ENCODE measurements around the gene FLT3LG. TPM values are rescaled to one million over a fixed set of nuclear protein-coding genes. Genes with fewer than 3 reads are reported as not detected.

The FLT3LG gene
- total and polyA plus RNA-seq, 9 of the 15 experiments (the other 6 are each of a cell fraction or from before 2014, with no cell fraction given) = 0.31 to 6.4 (median 1.1) TPM

DNA sequence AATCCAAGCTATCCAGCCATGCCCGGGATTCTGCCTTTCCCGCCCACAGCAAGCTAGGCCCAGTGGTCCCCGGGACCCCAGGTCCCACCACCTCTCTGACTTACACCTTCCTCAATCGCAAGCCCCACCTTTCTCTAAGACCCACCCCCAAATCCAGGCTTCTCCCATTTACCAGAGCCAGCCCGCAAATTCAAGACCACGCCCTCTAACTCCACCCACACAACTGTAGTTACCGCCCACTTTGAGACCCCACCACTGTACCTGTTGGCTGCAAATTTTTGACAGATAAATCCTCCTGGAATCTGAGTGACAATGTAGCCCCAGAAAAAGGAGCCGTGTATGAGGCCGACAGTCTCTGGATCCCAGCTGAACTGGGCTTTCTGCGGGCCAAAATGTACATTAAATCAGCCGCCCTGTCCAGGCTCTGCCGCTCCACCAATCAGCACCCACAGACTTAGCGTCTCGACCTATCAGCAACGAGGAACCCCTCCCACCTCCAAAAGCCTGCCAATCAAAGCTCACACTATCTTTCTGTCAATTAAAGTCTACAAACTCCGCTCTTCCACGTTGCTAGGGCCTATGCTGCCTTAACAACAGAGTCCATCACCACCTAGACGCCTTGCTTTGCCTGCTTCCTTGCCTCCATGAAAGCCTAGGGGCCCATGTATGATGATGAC is 39.0 kb upstream of the FLT3LG start:
- no peak overlapping the region for H3K4me2 ChIP-seq (ENCODE audit: insufficient read depth, low read length)
- CTCF ChIA-PET (ENCODE audit: low intra/inter-chr PET ratio) = no interaction called here
- no peak overlapping the region for H3K4me3 ChIP-seq
- peak; percentile 55 to 80 (median 66) for DNase-seq (ENCODE audit: extremely low read depth in 1 of 4, low spot score in 3 of 4)
- peak; percentile 52 for ATAC-seq
- in situ Hi-C loops (cut with MboI) (loop anchor here (5.0 kb wide), 1 partner anchor 43 kb away; no protein-coding TSS in a partner anchor), intact Hi-C loops (cut with micrococcal nuclease) (no loop called here)
- no peaks in the 10 kb centered on the region; the same call in 2 of the 3 replicates for H3K36me3 ChIP-seq (ENCODE audit: control insufficient read depth, insufficient read depth, low read length)
- H3K9ac ChIP-seq (ENCODE audit: insufficient read depth in 1 of 2, low read depth in 2 of 2, low read length in 2 of 2) = no peak overlapping the region
- no peaks in the 10 kb centered on the region for H3K9me3 ChIP-seq (replicated peaks; ENCODE audit: control insufficient read depth, insufficient read depth, low read depth, low read length)
- H3K9me1 ChIP-seq (ENCODE audit: control insufficient read depth, insufficient read depth, low read length) = no peaks in the 10 kb centered on the region
- H4K20me1 ChIP-seq (replicated peaks; ENCODE audit: control insufficient read depth, insufficient read depth, low read length) = no peaks in the 10 kb centered on the region
- 67% methylated on average over 18 of the region's 18 CpGs for WGBS (ENCODE audit: insufficient coverage, low coverage, missing lambda C conversion rate)
- H3K4me1 ChIP-seq (replicated peaks in 1 of 2; ENCODE audit: control insufficient read depth in 2 of 2, insufficient read depth in 2 of 2, low read length in 2 of 2) = peaks cover 28 to 60% of the 10 kb centered on the region in 2 experiments
- POLR2A ChIA-PET = interaction anchor here (0.7 to 1.6 kb wide), 4 partner anchors 8 to 97 kb away, joined by 3 to 6 read pairs (median 3); no protein-coding TSS in a partner anchor
- peak overlapping the region; percentile 93 for H2AFZ ChIP-seq (ENCODE audit: low read depth, low read length)
- H3K27me3 ChIP-seq (ENCODE audit: control insufficient read depth in 2 of 2, insufficient read depth in 2 of 2, low read length in 2 of 2) = peaks cover 0 to 8% of the 10 kb centered on the region in 2 experiments; a peak in 3 of 5 replicates
- H3K27ac ChIP-seq (ENCODE audit: extremely low read depth, low read depth, low read length) = no peak overlapping the region
- peak; percentile 84 for FAIRE-seq
- H3K79me2 ChIP-seq (ENCODE audit: control insufficient read depth, insufficient read depth, low read length) = peaks cover 9% of the 10 kb centered on the region
- no TSS peak for BruUV-seq (replicated peaks)
- TF ChIP-seq TAF7 (tag; IDR thresholded peaks at IDR 0.05) = no peak
- TF ChIP-seq, protein P1, sequence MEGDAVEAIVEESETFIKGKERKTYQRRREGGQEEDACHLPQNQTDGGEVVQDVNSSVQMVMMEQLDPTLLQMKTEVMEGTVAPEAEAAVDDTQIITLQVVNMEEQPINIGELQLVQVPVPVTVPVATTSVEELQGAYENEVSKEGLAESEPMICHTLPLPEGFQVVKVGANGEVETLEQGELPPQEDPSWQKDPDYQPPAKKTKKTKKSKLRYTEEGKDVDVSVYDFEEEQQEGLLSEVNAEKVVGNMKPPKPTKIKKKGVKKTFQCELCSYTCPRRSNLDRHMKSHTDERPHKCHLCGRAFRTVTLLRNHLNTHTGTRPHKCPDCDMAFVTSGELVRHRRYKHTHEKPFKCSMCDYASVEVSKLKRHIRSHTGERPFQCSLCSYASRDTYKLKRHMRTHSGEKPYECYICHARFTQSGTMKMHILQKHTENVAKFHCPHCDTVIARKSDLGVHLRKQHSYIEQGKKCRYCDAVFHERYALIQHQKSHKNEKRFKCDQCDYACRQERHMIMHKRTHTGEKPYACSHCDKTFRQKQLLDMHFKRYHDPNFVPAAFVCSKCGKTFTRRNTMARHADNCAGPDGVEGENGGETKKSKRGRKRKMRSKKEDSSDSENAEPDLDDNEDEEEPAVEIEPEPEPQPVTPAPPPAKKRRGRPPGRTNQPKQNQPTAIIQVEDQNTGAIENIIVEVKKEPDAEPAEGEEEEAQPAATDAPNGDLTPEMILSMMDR (IDR thresholded peaks at IDR 0.05 in 2 of 3, conservative IDR thresholded peaks at IDR 0.05 in 1 of 3; ENCODE audit: insufficient read depth in 2 of 3, low read depth in 1 of 3, low read length in 3 of 3) = no peak
- TF ChIP-seq ZBTB12 (CRISPR knock-in tag; IDR thresholded peaks at IDR 0.05) = no peak
- TF ChIP-seq, protein P2, sequence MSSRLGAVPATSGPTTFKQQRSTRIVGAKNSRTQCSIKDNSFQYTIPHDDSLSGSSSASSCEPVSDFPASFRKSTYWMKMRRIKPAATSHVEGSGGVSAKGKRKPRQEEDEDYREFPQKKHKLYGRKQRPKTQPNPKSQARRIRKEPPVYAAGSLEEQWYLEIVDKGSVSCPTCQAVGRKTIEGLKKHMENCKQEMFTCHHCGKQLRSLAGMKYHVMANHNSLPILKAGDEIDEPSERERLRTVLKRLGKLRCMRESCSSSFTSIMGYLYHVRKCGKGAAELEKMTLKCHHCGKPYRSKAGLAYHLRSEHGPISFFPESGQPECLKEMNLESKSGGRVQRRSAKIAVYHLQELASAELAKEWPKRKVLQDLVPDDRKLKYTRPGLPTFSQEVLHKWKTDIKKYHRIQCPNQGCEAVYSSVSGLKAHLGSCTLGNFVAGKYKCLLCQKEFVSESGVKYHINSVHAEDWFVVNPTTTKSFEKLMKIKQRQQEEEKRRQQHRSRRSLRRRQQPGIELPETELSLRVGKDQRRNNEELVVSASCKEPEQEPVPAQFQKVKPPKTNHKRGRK (tag; IDR thresholded peaks at IDR 0.05) = no peak
- TF ChIP-seq TBL1XR1 (IDR thresholded peaks at IDR 0.05; ENCODE audit: low read length in 2 of 2) = no peak
- no peak for TF ChIP-seq ZNF561 (CRISPR knock-in tag; conservative IDR thresholded peaks at IDR 0.05)
- TF ChIP-seq U2AF1 (optimal IDR thresholded peaks at IDR 0.05; ENCODE audit: low read depth, low read length) = no peak
- TF ChIP-seq ID3 (CRISPR knock-in tag; IDR thresholded peaks at IDR 0.05) = no peak
- TF ChIP-seq ID3 (tag; IDR thresholded peaks at IDR 0.05) = no peak
- no peak for TF ChIP-seq THRB (CRISPR knock-in tag; conservative IDR thresholded peaks at IDR 0.05)
- TF ChIP-seq PRPF4 (IDR thresholded peaks at IDR 0.05; ENCODE audit: insufficient read depth, low read depth, low read length, poor library complexity, severe bottlenecking) = no peak
